GM10248 (cell line): ENCODE data around the gene RIC8B.

Experiments
- CTCF ChIA-PET: fragments of 300-600 bp; sonication (Branson Sonifier 250); formaldehyde crosslinking; extraction: SDS; loops from one replicate; lab custom pipeline; 2021; ENCODE audit warnings: antibody characterized with exemption; lab: Yijun Ruan, JAX
- POLR2A ChIA-PET: fragments of 350-650 bp; sonication (Branson Sonifier 250); formaldehyde crosslinking; extraction: SDS; loops from one replicate; lab custom pipeline; 2020; ENCODE audit warnings: antibody characterized with exemption; lab: Yijun Ruan, JAX
- DNase-seq: peaks from one replicate; pipeline ENCODE4 v3.0.0; 2012; ENCODE audit errors: extremely low spot score
- TF ChIP-seq, protein P1 (sequence below): IDR thresholded peaks from 2 replicates; pipeline ENCODE4 v1.5.1; 2012; ENCODE audit warnings: mild to moderate bottlenecking, low read depth; ENCODE audit errors: extremely low read depth, missing control alignments, control extremely low read depth

RIC8B gene

DNA sequence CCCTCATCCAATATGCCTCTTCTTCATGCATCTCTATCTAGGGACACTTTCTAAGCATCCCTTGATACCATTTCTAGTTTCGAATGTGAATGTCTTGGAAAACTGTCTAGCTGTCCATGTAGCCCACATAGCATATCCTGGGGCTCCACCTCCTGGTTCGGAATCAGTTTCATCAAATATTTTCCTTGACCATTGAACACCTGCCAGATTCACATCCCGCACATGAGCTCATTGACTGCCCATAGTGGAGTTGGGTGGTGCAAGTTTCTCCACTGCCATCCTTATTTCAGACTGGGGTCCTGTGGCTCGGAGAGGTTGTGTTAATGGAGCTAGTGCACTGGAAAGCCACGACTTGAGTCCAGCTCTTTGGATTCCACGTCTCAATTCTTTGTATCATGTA, 122.6 kb downstream of the RIC8B start:
- TF ChIP-seq, protein P1, sequence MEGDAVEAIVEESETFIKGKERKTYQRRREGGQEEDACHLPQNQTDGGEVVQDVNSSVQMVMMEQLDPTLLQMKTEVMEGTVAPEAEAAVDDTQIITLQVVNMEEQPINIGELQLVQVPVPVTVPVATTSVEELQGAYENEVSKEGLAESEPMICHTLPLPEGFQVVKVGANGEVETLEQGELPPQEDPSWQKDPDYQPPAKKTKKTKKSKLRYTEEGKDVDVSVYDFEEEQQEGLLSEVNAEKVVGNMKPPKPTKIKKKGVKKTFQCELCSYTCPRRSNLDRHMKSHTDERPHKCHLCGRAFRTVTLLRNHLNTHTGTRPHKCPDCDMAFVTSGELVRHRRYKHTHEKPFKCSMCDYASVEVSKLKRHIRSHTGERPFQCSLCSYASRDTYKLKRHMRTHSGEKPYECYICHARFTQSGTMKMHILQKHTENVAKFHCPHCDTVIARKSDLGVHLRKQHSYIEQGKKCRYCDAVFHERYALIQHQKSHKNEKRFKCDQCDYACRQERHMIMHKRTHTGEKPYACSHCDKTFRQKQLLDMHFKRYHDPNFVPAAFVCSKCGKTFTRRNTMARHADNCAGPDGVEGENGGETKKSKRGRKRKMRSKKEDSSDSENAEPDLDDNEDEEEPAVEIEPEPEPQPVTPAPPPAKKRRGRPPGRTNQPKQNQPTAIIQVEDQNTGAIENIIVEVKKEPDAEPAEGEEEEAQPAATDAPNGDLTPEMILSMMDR: no peak
- CTCF ChIA-PET: interaction anchor here (1.1 to 1.3 kb wide), 4 partner anchors 8 to 55 kb away, joined by 3 to 4 read pairs (median 3); no protein-coding TSS in a partner anchor
- POLR2A ChIA-PET: no interaction called here
- no peak for DNase-seq

DNA sequence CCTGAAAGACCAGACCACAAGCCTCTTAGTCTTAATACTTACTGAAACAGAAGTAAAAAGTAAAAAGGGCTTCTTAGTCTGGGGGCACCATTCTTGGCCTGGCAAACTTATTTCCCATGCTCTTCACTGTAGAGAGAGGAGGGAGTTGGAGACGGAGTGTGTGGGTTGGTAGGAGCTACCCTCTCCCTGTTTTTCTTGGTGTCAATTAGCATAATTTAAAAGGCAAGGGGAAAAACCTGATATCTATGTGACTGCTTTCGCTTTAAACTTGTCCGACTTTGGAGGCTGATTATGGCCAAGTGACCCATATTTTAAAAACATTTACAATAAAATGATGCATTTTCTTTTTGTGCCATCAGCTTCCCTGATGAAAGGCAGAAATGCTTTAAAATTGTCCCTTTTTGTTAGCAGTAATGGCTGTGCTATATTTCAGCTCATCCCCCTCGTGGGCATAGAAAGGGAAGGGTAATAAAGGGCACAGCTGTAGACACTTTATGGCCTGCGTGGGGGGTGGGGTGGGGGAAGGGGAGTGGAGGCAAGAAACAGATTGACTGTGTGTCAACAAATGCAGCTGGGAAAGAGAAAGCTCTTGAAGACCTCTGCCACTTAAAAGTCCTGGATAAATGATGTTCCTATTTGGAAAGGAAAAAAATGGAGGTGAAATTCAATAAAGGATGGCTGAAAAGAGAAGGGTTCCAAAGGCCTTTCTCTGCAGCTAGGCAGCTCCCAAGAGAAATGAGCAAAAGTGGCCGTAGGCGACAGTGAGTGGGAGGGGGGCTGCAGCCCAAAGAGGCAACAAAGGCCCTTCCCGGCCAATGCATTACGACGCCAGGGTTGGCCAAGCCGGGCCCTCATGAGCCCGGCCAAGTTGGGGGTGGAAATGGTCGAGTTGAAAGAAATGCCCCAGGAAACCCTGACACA, 123.8 kb downstream of the RIC8B start:
- POLR2A ChIA-PET: interaction anchor here (0.7 kb wide), 1 partner anchor 711 kb away, joined by 6 read pairs; no protein-coding TSS in a partner anchor
- CTCF ChIA-PET: no interaction called here
- TF ChIP-seq, protein P1: no peak

DNA sequence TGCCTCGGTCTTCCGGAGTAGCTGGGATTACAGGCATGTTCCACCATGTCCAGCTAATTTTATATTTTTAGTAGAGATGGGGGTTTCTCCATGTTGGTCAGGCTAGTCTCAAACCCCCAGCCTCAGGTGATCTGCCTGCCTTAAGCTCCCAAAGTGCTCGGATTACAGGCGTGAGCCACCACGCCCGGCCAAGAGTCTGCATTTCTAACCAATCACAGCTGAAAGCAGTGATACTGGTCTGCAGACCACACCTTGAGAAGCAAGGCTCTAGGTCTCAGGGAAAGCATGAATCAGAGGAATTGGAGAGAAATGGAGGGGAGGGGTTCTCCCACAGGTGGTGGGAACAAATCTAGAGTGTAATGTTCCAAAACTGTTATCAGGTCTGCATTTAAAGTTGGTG, 126.1 kb downstream of the RIC8B start:
- ChIA-PET CTCF (interaction anchor here (1.5 to 2.1 kb wide), 2 partner anchors 9 kb away, joined by 3 to 8 read pairs; no protein-coding TSS in a partner anchor), POLR2A (no interaction called here)
- DNase-seq: no peak
- TF ChIP-seq, protein P1: no peak

More for the DNA sequence above, 123.8 kb downstream of the RIC8B start:
- DNase-seq: no peak

DNA sequence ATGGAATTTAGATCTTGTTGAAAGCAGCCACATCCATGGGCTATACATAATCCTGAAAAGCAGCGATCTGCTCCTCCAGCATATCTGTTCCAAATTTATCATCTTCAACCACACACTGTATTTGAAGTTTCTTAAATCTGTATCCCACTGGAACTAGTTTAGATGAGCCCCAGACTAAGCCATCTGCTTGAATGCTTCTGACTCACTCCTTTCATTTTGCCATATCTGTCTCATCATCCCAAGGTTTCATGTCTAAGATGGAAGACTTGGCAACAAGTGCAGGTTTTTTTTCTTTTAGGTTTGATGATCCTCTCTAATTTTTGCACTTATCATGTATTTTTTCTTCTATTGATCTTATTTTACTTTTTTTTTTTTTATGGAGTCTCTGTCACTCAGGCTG, 126.8 kb downstream of the RIC8B start:
- no peak for DNase-seq
- POLR2A ChIA-PET: no interaction called here
- CTCF ChIA-PET: interaction anchor here (1.5 to 3.4 kb wide), 4 partner anchors 9 to 24 kb away, joined by 3 to 12 read pairs (median 8); no protein-coding TSS in a partner anchor
- TF ChIP-seq, protein P1: no peak

DNA sequence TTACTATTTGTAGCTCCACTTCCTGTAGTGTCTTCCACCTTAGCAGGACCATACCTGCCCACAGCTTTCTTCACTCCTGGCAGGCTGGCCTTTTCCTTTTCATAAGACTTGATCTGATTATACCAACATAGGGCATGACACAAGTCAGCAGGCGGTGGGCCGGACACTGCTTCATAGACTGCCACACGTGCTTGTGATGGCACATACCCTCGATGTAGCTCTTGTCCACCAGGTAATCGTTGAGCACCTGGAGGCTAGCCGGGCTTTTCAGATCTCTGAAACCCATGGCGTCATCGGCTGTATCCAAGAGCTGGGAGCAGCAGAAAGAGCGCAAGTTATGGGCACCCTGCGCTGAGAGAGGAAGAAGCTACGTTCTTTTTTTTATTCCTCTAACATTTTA, 127.6 kb downstream of the RIC8B start:
- ChIA-PET CTCF (interaction anchor here (1.3 to 3.4 kb wide), 4 partner anchors 10 to 60 kb away, joined by 4 to 12 read pairs (median 8); no protein-coding TSS in a partner anchor), POLR2A (no interaction called here)
- no peak for DNase-seq
- TF ChIP-seq, protein P1: no peak

DNA sequence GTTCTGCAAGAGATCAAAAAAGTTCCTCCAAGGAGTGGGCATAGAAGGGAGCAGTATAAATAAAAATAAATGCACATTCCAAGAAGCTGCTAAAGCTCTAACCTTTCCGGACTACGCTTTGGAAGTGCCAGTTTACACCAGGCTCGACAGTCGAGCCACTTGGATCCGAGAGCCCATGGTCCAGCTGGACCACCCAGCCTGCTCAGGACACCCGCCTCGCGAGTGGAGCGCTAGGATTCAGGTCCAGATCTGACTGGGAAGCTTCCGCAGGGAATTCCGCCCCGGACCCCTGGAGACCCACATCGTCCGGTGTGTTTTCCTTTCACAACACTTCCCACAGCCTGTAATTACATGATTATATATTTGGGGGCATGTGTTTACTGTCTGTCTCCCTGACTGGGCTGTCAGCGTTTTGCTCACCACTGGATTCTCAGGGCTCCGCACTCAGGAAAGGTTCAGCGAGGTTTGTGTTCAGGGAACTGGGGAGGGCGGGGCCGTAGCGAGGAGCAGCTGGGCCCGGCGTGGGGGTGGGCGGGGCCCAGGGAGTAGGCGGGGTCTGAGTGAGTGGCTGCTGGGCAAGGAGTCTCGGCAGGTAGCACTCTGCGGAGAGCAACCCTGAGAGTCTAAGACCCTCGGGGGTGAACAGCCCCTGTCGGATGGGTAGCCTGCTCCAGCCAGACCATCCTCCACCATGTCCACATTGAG, 128.9 kb downstream of the RIC8B start:
- CTCF ChIA-PET: interaction anchor here (0.8 to 3.4 kb wide), 8 partner anchors 9 to 61 kb away, joined by 3 to 12 read pairs (median 4); no protein-coding TSS in a partner anchor
- TF ChIP-seq, protein P1: no peak
- POLR2A ChIA-PET: no interaction called here
- DNase-seq: peak; percentile 81
